Activated CD4-positive, alpha-beta T cell treated with anti-CD3 and anti-CD28 coated beads, Interleukin-2, amount 50 U/mL, for 16 hours (primary cell): ENCODE measurements around the gene OR4C5.
"Not testable (repeated sequence)": the region's sequence is repeated elsewhere in the genome, so short reads cannot be mapped to it uniquely, and the experiment has no call there.

Experiments
- DNase-seq: peaks from one replicate; pipeline ENCODE4 v3.0.0-alpha.2; 2020

Gene OR4C5

DNA sequence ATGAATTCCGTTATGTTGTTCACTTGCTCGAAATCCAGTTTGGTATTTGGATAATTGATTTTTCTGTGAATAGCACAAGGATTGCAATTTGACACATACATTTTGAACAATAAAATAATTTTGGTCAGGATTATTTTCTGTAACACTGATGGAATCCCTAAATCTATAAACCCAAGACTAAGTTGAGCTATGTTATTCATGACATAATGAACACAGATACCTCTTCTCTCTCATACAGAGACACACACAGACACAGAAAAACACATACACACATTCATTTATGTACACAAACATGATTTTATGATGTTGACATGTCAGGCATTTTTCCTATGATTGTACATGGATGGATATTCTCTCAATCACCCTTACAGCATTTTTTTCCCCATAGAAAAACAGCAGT, at the start of gene OR4C5:
Gene OR4C5 (minus strand): TSS at position 101 of the 400 bp plus-strand sequence. CDS start 0 bp downstream, at position 101.
- DNase-seq = no peak

DNA sequence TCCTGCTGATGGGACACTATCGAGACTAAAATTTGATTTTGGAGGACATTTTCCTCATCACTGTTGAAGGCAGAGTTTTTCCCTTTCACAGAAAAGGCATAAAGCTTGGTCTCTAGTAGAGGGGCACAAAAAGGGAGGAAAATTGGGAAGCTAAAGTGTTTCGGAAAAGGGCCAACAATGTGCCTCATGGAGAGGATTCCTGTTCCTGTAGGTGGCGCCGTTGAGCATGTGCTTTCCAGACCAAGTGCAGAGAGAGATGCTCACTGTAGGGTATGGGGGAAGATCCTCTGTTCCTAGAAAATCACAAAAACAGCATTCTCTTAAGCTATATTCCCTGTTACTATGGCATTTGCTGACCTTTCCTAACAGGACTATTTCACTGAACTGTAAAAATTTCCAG, 18.4 kb upstream of the OR4C5 start:
- no peak for DNase-seq

DNA sequence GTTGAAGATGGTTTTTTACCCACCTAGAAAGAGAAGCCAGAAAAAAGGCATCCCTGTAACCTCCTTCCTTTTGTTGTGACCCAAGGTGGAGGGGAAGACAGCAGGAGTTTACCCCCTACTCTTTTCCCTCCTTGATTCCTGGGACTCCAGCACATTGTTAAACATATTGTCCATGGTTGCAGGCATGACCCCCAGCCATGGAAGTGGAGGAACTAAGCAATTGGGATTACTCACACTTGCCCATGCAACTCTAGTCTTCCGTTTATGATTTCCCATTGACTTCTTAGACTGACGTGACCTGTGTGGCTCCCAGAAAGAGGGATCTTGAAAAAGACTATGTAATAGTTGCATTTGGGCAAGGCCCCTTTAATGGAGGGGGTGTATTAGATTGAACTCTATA, 17.9 kb upstream of the OR4C5 start:
- DNase-seq = not testable (repeated sequence)

DNA sequence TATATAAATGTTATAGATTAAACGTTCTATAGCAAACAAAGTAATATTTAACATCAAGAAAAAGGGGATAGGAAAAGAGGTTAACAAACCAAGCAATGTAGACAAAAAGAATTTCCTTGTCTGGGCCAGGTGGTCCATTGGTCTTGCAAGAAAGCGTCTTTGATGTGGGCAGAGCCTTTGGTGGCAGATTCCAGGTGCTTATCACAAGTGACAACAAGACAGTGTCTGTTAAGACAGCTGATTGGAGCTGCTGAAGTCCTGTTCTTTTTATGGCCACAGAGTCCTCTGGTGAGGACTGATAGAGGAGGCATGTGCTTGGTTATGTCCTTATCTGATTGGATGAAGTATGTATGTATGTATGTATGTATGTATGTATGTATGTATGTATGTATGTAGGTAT, 5.0 kb downstream of the OR4C5 start:
- not testable (repeated sequence) for DNase-seq

DNA sequence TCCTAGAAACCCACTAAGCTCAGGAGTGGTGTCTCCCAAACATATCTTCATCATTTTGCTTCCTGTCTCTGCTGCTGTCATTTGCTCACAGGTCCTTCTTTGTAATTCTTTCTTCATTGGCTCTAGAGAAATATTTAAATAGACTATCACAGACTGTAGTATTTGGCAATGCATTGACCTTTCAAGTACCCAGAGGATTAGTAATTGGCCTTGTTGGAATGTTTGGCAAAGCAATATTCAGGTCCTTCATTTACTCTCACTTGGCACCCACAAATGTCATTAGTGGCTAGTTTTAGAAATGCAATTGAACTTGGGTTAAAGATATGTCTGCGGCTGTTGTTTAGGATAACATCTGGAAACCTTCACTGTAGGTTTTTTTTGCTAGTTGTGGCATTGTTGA, 11.6 kb downstream of the OR4C5 start:
- DNase-seq = no peak

DNA sequence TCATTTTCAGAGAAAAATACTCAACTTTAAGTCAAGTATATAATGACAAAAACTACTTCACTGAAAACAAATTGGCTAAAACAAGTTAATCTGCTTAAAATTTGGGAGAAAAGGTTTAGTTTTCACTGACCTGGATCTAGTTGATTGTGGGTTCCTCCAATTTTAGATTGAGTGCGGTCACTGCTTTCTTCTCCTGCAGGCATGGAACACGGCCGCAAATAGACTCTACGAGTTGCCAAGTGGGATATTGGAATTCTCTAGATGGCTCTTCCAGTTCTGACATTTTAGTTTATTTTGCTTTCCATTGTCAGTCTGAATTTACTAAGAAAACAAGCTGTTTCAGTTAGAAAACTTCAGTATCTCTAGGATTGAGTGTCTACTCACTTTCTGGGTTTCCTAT, 12.3 kb downstream of the OR4C5 start:
- no peak for DNase-seq

DNA sequence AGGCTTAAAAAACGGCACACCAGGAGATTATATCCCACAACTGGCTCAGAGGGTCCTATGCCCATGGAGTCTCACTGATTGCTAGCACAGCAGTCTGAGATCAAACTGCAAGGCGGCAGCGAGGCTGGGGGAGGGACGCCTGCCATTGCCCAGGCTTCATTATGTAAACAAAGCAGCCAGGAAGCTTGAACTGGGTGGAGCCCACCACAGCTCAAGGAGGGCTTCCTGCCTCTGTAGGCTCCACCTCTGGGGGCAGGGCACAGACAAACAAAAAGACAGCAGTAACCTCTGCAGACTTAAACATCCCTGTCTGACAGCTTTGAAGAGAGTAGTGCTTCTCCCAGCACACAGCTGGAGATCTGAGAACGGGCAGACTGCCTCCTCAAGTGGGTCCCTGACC, 20.0 kb downstream of the OR4C5 start:
- DNase-seq = not testable (repeated sequence)

DNA sequence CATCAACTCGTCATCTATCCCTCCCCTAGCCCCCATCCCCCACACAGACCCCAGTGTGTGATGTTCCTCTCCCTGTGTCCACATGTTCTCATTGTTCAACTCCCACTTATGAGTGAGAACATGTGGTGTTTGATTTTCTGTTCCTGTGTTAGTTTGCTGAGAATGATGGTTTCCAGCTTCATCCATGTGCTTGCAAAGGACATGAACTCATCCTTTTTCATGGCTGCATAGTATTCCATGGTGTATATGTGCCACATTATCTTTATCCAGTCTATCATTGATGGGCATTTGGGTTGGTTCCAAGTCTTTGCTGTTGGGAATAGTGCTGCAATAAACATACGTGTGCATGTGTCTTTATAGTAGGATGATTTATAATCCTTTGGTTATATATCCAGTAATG, 23.8 kb downstream of the OR4C5 start:
- DNase-seq = not testable (repeated sequence)

DNA sequence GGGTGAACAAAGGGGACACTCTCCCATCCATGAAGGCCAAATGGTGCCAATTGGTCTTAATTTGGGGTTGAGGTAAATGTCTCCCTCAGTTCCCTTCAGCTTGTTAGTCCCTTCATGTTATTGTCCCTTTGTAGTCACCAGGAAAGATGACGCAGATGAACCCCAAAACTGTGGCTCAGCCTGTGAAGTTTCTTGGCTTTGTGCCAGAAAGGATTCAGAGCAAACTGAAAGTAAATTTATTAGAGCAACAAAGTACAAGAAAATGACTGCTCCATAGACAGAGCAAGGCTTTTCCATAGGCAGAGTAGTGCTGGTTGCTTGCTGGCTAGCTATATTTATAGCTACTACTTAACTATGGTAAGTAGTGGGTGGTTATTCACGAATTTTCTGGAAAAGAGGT, 24.8 kb downstream of the OR4C5 start:
- no peak for DNase-seq

DNA sequence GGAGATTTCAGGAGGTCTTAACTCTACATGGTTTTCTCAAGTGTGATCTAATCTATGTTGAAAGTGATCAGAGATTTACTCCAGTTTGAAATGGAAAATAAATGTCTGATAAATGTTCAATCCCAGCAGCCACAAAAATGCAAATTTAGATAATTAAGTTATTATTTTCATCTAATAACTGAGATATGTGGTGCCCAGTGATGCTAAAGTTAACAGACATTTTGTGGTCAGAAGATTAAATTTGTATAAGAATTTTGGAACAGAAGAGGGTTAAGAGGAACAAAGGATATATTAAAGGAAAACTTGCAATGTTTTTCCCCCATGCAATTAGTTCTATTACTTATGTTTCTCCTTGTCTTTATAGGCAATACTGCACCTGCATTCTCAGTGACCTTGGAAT, 41.6 kb downstream of the OR4C5 start, which contains the start of gene OR4C3:
Gene OR4C3 (plus strand): TSS at position 301 of the 400 bp plus-strand sequence. CDS start 102 bp downstream, outside the sequence.
- DNase-seq = not testable (repeated sequence)

DNA sequence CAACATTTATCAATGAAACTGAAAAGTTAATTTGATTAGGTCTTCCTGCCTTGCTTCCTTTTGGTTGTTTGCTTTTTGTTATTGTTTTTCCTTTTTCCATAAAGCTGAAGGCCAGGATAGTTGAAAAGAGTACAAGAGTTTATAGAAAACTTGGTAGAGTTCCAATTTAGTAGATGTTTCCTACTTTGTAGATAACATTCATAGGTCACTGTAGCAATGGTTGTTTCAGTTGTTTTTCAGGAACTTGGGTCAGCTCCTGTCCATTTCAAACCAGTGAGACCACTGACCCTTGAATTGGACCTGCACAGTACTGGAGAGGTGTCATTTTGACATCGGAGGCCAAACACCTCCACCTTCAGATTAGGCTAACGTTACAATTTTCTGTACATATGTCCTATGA, 46.5 kb downstream of the OR4C5 start:
- not testable (repeated sequence) for DNase-seq
